ENCODE results near the gene LHCGR. TPM values are rescaled to one million over a fixed set of nuclear protein-coding genes. Genes with fewer than 3 reads are reported as not detected.

Gene LHCGR
- total and polyA plus RNA-seq, 2 experiments from 2014 or later: 0.23 TPM; not detected in 1

GRCh38 chr2:48714245-48714644, 41.3 kb downstream of the LHCGR start:
- Histone ChIP-seq H3K27me3 (no peaks in the 10 kb centered on the region), H3K36me3 (replicated peaks; ENCODE audit: insufficient read depth, low read depth) (no peaks in the 10 kb centered on the region), H3K27ac (peak overlapping the region; percentile 54), H2AFZ (no peak overlapping the region), H3K9me3 (ENCODE audit: low read depth) (no peaks in the 10 kb centered on the region), H3K79me2 (no peaks in the 10 kb centered on the region), H3K4me2 (no peak overlapping the region), H3K4me1 (ENCODE audit: insufficient read depth) (peaks cover 19% of the 10 kb centered on the region), H3K4me3 (no peak overlapping the region), H4K20me1 (ENCODE audit: insufficient read depth, poor library complexity, severe bottlenecking) (no peaks in the 10 kb centered on the region), H3K9me2 (replicated peaks; ENCODE audit: insufficient read depth) (no peaks in the 10 kb centered on the region)
- WGBS (ENCODE audit: low lambda C conversion rate, missing lambda C conversion rate): 73% methylated on average over 2 of the region's 2 CpGs
- DNase-seq (ENCODE audit: low spot score): no peak
- TF ChIP-seq EZH2 (IDR thresholded peaks at IDR 0.05; ENCODE audit: borderline replicate concordance): no peak
- no peak for TF ChIP-seq EZH2phosphoT487 (IDR thresholded peaks at IDR 0.05; ENCODE audit: low read depth, severe bottlenecking, unreplicated experiment)
- TF ChIP-seq CTCF (IDR thresholded peaks at IDR 0.05; ENCODE audit: poor library complexity): no peak

- H3K27me3 ChIP-seq: no peaks in the 10 kb centered on the region
- no peaks in the 10 kb centered on the region for H3K36me3 ChIP-seq (replicated peaks; ENCODE audit: insufficient read depth, low read depth)
- no peak overlapping the region for H2AFZ ChIP-seq
- no peak for TF ChIP-seq EZH2 (IDR thresholded peaks at IDR 0.05; ENCODE audit: borderline replicate concordance)
- no peak for TF ChIP-seq EZH2phosphoT487 (IDR thresholded peaks at IDR 0.05; ENCODE audit: low read depth, severe bottlenecking, unreplicated experiment)
- TF ChIP-seq CTCF (IDR thresholded peaks at IDR 0.05; ENCODE audit: poor library complexity): no peak
- no peak for DNase-seq (ENCODE audit: low spot score)
- H3K9me3 ChIP-seq (ENCODE audit: low read depth): no peaks in the 10 kb centered on the region
- no peak overlapping the region for H3K4me2 ChIP-seq
- 93% methylated on average over 1 of the region's 1 CpG for WGBS (ENCODE audit: low lambda C conversion rate, missing lambda C conversion rate)
- H3K9me2 ChIP-seq (replicated peaks; ENCODE audit: insufficient read depth): no peaks in the 10 kb centered on the region
- H3K4me3 ChIP-seq: no peak overlapping the region
- H4K20me1 ChIP-seq (ENCODE audit: insufficient read depth, poor library complexity, severe bottlenecking): no peaks in the 10 kb centered on the region
- H3K27ac ChIP-seq: no peak overlapping the region
- H3K4me1 ChIP-seq (ENCODE audit: insufficient read depth): peaks cover 19% of the 10 kb centered on the region
- H3K79me2 ChIP-seq: no peaks in the 10 kb centered on the region
These were observed 41.9 kb downstream of the LHCGR start for GRCh38 chr2:48713647-48714046.

- H3K79me2 ChIP-seq: no peaks in the 10 kb centered on the region
- no peaks in the 10 kb centered on the region for H3K9me3 ChIP-seq (ENCODE audit: low read depth)
- H3K36me3 ChIP-seq (replicated peaks; ENCODE audit: insufficient read depth, low read depth): no peaks in the 10 kb centered on the region
- no peak overlapping the region for H3K27ac ChIP-seq
- TF ChIP-seq EZH2 (IDR thresholded peaks at IDR 0.05; ENCODE audit: borderline replicate concordance) (no peak), EZH2phosphoT487 (IDR thresholded peaks at IDR 0.05; ENCODE audit: low read depth, severe bottlenecking, unreplicated experiment) (no peak), CTCF (IDR thresholded peaks at IDR 0.05; ENCODE audit: poor library complexity) (no peak)
- peaks cover 19% of the 10 kb centered on the region for H3K4me1 ChIP-seq (ENCODE audit: insufficient read depth)
- no peaks in the 10 kb centered on the region for H4K20me1 ChIP-seq (ENCODE audit: insufficient read depth, poor library complexity, severe bottlenecking)
- DNase-seq (ENCODE audit: low spot score): no peak
- H3K9me2 ChIP-seq (replicated peaks; ENCODE audit: insufficient read depth): no peaks in the 10 kb centered on the region
- WGBS (ENCODE audit: low lambda C conversion rate, missing lambda C conversion rate): 86% methylated on average over 2 of the region's 2 CpGs
- no peak overlapping the region for H2AFZ ChIP-seq
- no peak overlapping the region for H3K4me3 ChIP-seq
- H3K27me3 ChIP-seq: no peaks in the 10 kb centered on the region
- no peak overlapping the region for H3K4me2 ChIP-seq
These were observed 43.4 kb downstream of the LHCGR start for GRCh38 chr2:48712151-48712550.

- Histone ChIP-seq H3K4me3 (no peak overlapping the region), H3K27me3 (no peaks in the 10 kb centered on the region), H3K79me2 (no peaks in the 10 kb centered on the region), H3K36me3 (replicated peaks; ENCODE audit: insufficient read depth, low read depth) (no peaks in the 10 kb centered on the region), H3K4me1 (ENCODE audit: insufficient read depth) (peaks cover 19% of the 10 kb centered on the region), H4K20me1 (ENCODE audit: insufficient read depth, poor library complexity, severe bottlenecking) (no peaks in the 10 kb centered on the region), H3K27ac (no peak overlapping the region), H3K9me3 (ENCODE audit: low read depth) (no peaks in the 10 kb centered on the region), H3K9me2 (replicated peaks; ENCODE audit: insufficient read depth) (no peaks in the 10 kb centered on the region), H3K4me2 (no peak overlapping the region), H2AFZ (no peak overlapping the region)
- WGBS (ENCODE audit: low lambda C conversion rate, missing lambda C conversion rate): 63% methylated on average over 4 of the region's 4 CpGs
- no peak for DNase-seq (ENCODE audit: low spot score)
- TF ChIP-seq EZH2phosphoT487 (IDR thresholded peaks at IDR 0.05; ENCODE audit: low read depth, severe bottlenecking, unreplicated experiment) (no peak), CTCF (IDR thresholded peaks at IDR 0.05; ENCODE audit: poor library complexity) (no peak), EZH2 (IDR thresholded peaks at IDR 0.05; ENCODE audit: borderline replicate concordance) (no peak)
These were observed 44.2 kb downstream of the LHCGR start for GRCh38 chr2:48711343-48711742.

Data from hepatocyte (in vitro differentiated cells).